HepG2 (cell line): ENCODE results near the gene NTMT2. TPM values are rescaled to one million over a fixed set of nuclear protein-coding genes. Genes with fewer than 3 reads are reported as not detected.
A peak's percentile ranks its signal among the peaks of the same experiment; 100 is the strongest.

Experiments
- ATAC-seq: fragments of 200-7000 bp; cut with Tn5 transposase; 3 replicates; pipeline ENCODE4 v1.9.1; 2020; ENCODE audit warnings: mild to moderate bottlenecking, moderate library complexity
- BruUV-seq: library from RNA; stranded (reverse); fragments of 400-500 nt; replicated peaks from 2 replicates; lab custom pipeline; 2021; lab: Mats Ljungman, UMichigan
- CTCF ChIA-PET: fragments of 300-600 bp; formaldehyde crosslinking; extraction: SDS; loops from one replicate; lab custom pipeline; 2021; ENCODE audit warnings: low total read pairs, inconsistent platforms, low intra/inter-chr PET ratio; lab: Yijun Ruan, JAX
- POLR2A ChIA-PET: fragments of 350-600 bp; sonication (Branson Sonifier 250); formaldehyde crosslinking; loops from one replicate; lab custom pipeline; 2020; ENCODE audit warnings: antibody characterized with exemption, inconsistent platforms; lab: Yijun Ruan, JAX
- DNase-seq: peaks from one replicate; pipeline ENCODE4 v3.0.0-alpha.2; 2015; ENCODE audit warnings: low spot score
- FAIRE-seq: peaks from 3 replicates; lab custom pipeline; 2011; peaks lifted over from hg19 to GRCh38; lab: Jason Lieb, UNC
- H2AFZ ChIP-seq: one replicate; pipeline ENCODE4 v1.6.1; 2011; ENCODE audit warnings: low read length, inconsistent platforms
- H3K27ac ChIP-seq: fragments of 300-600 bp; 3 replicates; pipeline ENCODE4 v1.8.0; 2011; ENCODE audit warnings: mixed run types, mild to moderate bottlenecking, mixed read lengths, low read length, inconsistent platforms; ENCODE audit not compliant: insufficient read depth; ENCODE audit errors: extremely low read length
- H3K27me3 ChIP-seq, 2 experiments: fragments of 200-600 bp in 1 of 2; 2 replicates in 1 of 2; 3 replicates in 1 of 2; pipeline versions ENCODE4 v1.6.0 to v1.8.0; 2011; ENCODE audit warnings: low read length in 2 of 2, mild to moderate bottlenecking in 2 of 2, moderate library complexity in 2 of 2, inconsistent platforms in 1 of 2; ENCODE audit not compliant: insufficient read depth in 2 of 2, control insufficient read depth in 1 of 2
- H3K36me3 ChIP-seq, 2 experiments: fragments of 200-600 bp in 1 of 2; replicated peaks in 1 of 2; 2 replicates in 1 of 2; 3 replicates in 1 of 2; pipeline versions ENCODE4 v1.5.1 to v1.8.0; 2011; ENCODE audit warnings: low read length in 2 of 2, inconsistent platforms in 1 of 2; ENCODE audit not compliant: insufficient read depth in 2 of 2, control insufficient read depth in 1 of 2
- H3K4me1 ChIP-seq: 2 replicates; pipeline ENCODE4 v1.5.1; 2012; ENCODE audit warnings: low read length, inconsistent platforms; ENCODE audit not compliant: insufficient read depth
- H3K4me2 ChIP-seq: 2 replicates; pipeline ENCODE4 v1.6.0; 2011; ENCODE audit warnings: low read depth, low read length, inconsistent platforms
- H3K4me3 ChIP-seq, 3 experiments: fragments of 200-600 bp in 1 of 3; sonication (generic), shearing (Covaris generic) in 1 of 3; replicated peaks in 1 of 3; 2 replicates each; pipeline ENCODE4 v1.5.1; 2011 to 2016; ENCODE audit warnings: low read length in 3 of 3, inconsistent platforms in 2 of 3, low read depth in 2 of 3, mild to moderate bottlenecking in 2 of 3, control low read depth in 1 of 3, mixed read lengths in 1 of 3; ENCODE audit not compliant: insufficient read depth in 1 of 3
- H3K79me2 ChIP-seq: one replicate; pipeline ENCODE4 v1.6.1; 2011; ENCODE audit warnings: low read length, inconsistent platforms; ENCODE audit not compliant: insufficient read depth
- H3K9ac ChIP-seq: 2 replicates; pipeline ENCODE4 v1.6.0; 2011; ENCODE audit warnings: mild to moderate bottlenecking, low read depth, low read length, inconsistent platforms; ENCODE audit not compliant: insufficient read depth
- H3K9me3 ChIP-seq: 2 replicates; pipeline ENCODE4 v1.5.1; 2012; ENCODE audit warnings: mild to moderate bottlenecking, low read length
- H4K20me1 ChIP-seq: 2 replicates; pipeline ENCODE4 v1.6.0; 2011; ENCODE audit warnings: inconsistent platforms, mild to moderate bottlenecking, low read length, moderate library complexity; ENCODE audit not compliant: insufficient read depth
- ATF7 ChIP-seq, 2 experiments: fragments of 450-650 bp in 1 of 2; sonication (generic) in 1 of 2; formaldehyde crosslinking in 1 of 2; IDR thresholded peaks; 2 replicates each; pipeline versions ENCODE4 v1.4.0 to v1.6.1; 2016 to 2020; ENCODE audit warnings: antibody characterized with exemption in 1 of 2, mild to moderate bottlenecking in 1 of 2, missing genetic modification reagents in 1 of 2
- CSRNP1 ChIP-seq: sonication (generic); formaldehyde crosslinking; IDR thresholded peaks from 2 replicates; pipeline ENCODE4 v1.8.1; 2023; ENCODE audit warnings: mild to moderate bottlenecking, missing genetic modification reagents
- SALL1 ChIP-seq: sonication (generic); formaldehyde crosslinking; IDR thresholded peaks from 2 replicates; pipeline ENCODE4 v1.8.0; 2022; ENCODE audit warnings: mild to moderate bottlenecking, missing genetic modification reagents
- ZNF530 ChIP-seq: sonication (generic); formaldehyde crosslinking; IDR thresholded peaks from 2 replicates; pipeline ENCODE4 v1.5.0; 2020; ENCODE audit warnings: low read depth, mild to moderate bottlenecking, missing genetic modification reagents
- WGBS: methylation state at CpG from one replicate; pipeline ENCODE4 v1.1.6; 2017; ENCODE audit warnings: low lambda C conversion rate; 5-methylcytosine and 5-hydroxymethylcytosine counted together
- in situ Hi-C: cut with HindIII; loops from 2 replicates; pipeline ENCODE4 v1.10.0; 2017; ENCODE audit warnings: low pct_unique_long_range_greater_than_20kb; ENCODE audit not compliant: extremely low pct_ligation_motif_present
- intact Hi-C: fragments of 100-400 bp; cut with micrococcal nuclease; formaldehyde crosslinking; loops from one replicate; pipeline ENCODE4 v1.10.0; 2022; ENCODE audit not compliant: unreplicated experiment
- polyA plus RNA-seq, 8 experiments: library from polyadenylated mRNA; depleted of rRNA in 3 of 8; stranded (reverse) in 7 of 8; unstranded in 1 of 8; fragments of >200 nt; fragmentation: Illumina TruSeq in 4 of 8; extraction: Trizol in 4 of 8; gene quantifications; 2 replicates each; pipeline versions ENCODE4 v1.2.1 to v1.2.3, GENCODE V29; 2011 to 2016; ENCODE audit warnings: low read depth in 4 of 8, missing spikeins in 1 of 8, mixed read lengths in 1 of 8; ENCODE audit not compliant: insufficient read depth in 1 of 8
- total RNA-seq, 5 experiments: library from RNA; depleted of rRNA; stranded (reverse); fragments of >200 nt; fragmentation: Illumina TruSeq; extraction: Trizol; gene quantifications; 2 replicates each; pipeline ENCODE4 v1.2.3, GENCODE V29; 2016; ENCODE audit warnings: low read depth in 1 of 5
- TF ChIP-seq, protein P1 (sequence below): sonication (generic); formaldehyde crosslinking; IDR thresholded peaks from 2 replicates; pipeline ENCODE4 v1.4.0; 2020; ENCODE audit warnings: missing genetic modification reagents

NTMT2 gene
- total and polyA plus RNA-seq, 2 of the 13 experiments (the other 11 are each of a cell fraction or from before 2014, with no cell fraction given): not detected

DNA sequence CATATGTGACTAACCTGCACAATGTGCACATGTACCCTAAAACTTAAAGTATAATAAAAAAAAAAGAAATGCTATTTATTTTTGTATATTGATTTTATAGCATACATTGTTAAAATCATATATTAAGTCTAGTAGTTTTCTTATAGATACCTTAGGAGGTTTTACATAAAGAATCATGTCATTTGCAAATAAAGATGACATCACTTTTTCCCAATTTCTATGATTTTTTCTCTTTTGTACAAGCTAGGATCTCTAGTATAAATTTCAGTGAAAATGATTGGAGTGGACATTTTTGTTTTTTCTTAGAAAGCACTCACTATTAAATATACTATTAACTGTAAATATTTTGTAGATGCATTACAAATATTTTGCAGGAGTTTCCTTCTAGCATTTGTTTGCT is 20.5 kb upstream of the NTMT2 start:
- Histone ChIP-seq H3K9me3 (no peaks in the 10 kb centered on the region), H3K79me2 (no peaks in the 10 kb centered on the region), H3K27me3 (no peaks in the 10 kb centered on the region), H3K4me2 (no peak overlapping the region), H2AFZ (no peak overlapping the region), H4K20me1 (no peaks in the 10 kb centered on the region), H3K9ac (no peak overlapping the region), H3K4me1 (no peaks in the 10 kb centered on the region), H3K4me3 (no peak overlapping the region), H3K27ac (no peak overlapping the region), H3K36me3 (no peaks in the 10 kb centered on the region)
- TF ChIP-seq SALL1 (CRISPR knock-in tag): no peak
- TF ChIP-seq ATF7 (IDR thresholded peaks at IDR 0.05): peak; percentile 81
- no peak for TF ChIP-seq ATF7 (CRISPR knock-in tag; IDR thresholded peaks at IDR 0.05)
- FAIRE-seq: no peak
- CTCF ChIA-PET: no interaction called here
- in situ Hi-C loops: no loop called here
- intact Hi-C loops: no loop called here
- no peak for DNase-seq
- ATAC-seq: no peak
- BruUV-seq: no TSS peak
- POLR2A ChIA-PET: no interaction called here

DNA sequence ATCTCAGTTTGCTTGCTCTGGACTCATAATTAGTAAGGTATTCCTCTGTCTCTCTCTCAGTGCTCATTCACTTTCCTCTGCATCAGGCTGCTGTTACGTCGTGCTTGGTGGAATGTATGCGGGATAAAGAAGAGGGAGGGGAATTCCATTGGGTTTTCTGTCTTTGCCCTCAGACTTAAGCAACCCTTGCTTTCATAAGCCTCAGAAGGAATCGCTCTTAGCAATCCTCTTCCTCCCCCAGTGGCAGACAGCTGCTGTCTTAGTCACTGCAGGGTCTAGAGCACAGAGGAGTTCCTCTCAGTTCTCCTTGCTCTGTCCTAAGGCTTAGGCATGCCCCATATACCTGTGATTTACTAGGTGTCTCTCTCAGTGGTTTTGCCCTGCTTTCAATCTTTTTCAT is 19.1 kb upstream of the NTMT2 start:
- TF ChIP-seq, protein P1, sequence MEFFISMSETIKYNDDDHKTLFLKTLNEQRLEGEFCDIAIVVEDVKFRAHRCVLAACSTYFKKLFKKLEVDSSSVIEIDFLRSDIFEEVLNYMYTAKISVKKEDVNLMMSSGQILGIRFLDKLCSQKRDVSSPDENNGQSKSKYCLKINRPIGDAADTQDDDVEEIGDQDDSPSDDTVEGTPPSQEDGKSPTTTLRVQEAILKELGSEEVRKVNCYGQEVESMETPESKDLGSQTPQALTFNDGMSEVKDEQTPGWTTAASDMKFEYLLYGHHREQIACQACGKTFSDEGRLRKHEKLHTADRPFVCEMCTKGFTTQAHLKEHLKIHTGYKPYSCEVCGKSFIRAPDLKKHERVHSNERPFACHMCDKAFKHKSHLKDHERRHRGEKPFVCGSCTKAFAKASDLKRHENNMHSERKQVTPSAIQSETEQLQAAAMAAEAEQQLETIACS (CRISPR knock-in tag): no peak
- no peak for TF ChIP-seq ZNF530 (CRISPR knock-in tag)
- no peak for TF ChIP-seq CSRNP1 (CRISPR knock-in tag)
- H3K4me1 ChIP-seq: no peaks in the 10 kb centered on the region
- no TSS peak for BruUV-seq
- FAIRE-seq (no peak), ATAC-seq (no peak), DNase-seq (no peak)
- no peak overlapping the region for H3K27ac ChIP-seq
- intact Hi-C loops (no loop called here), in situ Hi-C loops (no loop called here)
- no peak overlapping the region for H3K9ac ChIP-seq
- no peaks in the 10 kb centered on the region for H3K79me2 ChIP-seq
- H4K20me1 ChIP-seq: no peaks in the 10 kb centered on the region
- CTCF ChIA-PET: no interaction called here
- H3K36me3 ChIP-seq: no peaks in the 10 kb centered on the region
- WGBS: 5% methylated on average over 4 of the region's 4 CpGs
- no peak overlapping the region for H3K4me2 ChIP-seq
- no peaks in the 10 kb centered on the region for H3K27me3 ChIP-seq
- POLR2A ChIA-PET: no interaction called here
- H2AFZ ChIP-seq: no peak overlapping the region
- no peak overlapping the region for H3K4me3 ChIP-seq
- H3K9me3 ChIP-seq: no peaks in the 10 kb centered on the region
